Osteoblast (primary cell): ENCODE measurements around the gene TMEM218. TPM values are rescaled to one million over a fixed set of nuclear protein-coding genes. Genes with fewer than 3 reads are reported as not detected.

Source experiments
- DNase-seq: peaks from one replicate; pipeline ENCODE4 v3.0.0; 2011; ENCODE audit warnings: low spot score, mixed read lengths; ENCODE audit not compliant: insufficient read length; ENCODE audit errors: missing footprints
- H2AFZ ChIP-seq: 2 replicates; pipeline ENCODE4 v1.6.0; 2011; ENCODE audit warnings: mild to moderate bottlenecking, low read length
- H3K27ac ChIP-seq: 2 replicates; pipeline ENCODE4 v1.5.1; 2011; ENCODE audit warnings: mild to moderate bottlenecking, low read depth, low read length, moderate library complexity
- H3K27me3 ChIP-seq: 2 replicates; pipeline ENCODE4 v1.6.0; 2012; ENCODE audit warnings: mild to moderate bottlenecking, control low read depth, inconsistent platforms, low read length, moderate library complexity; ENCODE audit not compliant: insufficient read depth
- H3K36me3 ChIP-seq: 2 replicates; pipeline ENCODE4 v1.5.1; 2011; ENCODE audit warnings: mild to moderate bottlenecking, low read length, control low read depth, moderate library complexity; ENCODE audit not compliant: insufficient read depth
- H3K4me1 ChIP-seq: 2 replicates; pipeline ENCODE4 v1.5.1; 2011; ENCODE audit warnings: mild to moderate bottlenecking, low read length, control low read depth, moderate library complexity; ENCODE audit not compliant: insufficient read depth
- H3K4me2 ChIP-seq: 2 replicates; pipeline ENCODE4 v1.6.0; 2011; ENCODE audit warnings: mild to moderate bottlenecking, low read length; ENCODE audit not compliant: insufficient read depth
- H3K4me3 ChIP-seq: fragments of 200-600 bp; sonication (generic); 3 replicates; pipeline ENCODE4 v1.5.1; 2012; ENCODE audit warnings: mild to moderate bottlenecking, low read length, inconsistent platforms; ENCODE audit not compliant: insufficient read depth
- H3K79me2 ChIP-seq: 2 replicates; pipeline ENCODE4 v1.6.0; 2012; ENCODE audit warnings: mild to moderate bottlenecking, low read length, control low read depth, inconsistent platforms; ENCODE audit not compliant: insufficient read depth
- H3K9me3 ChIP-seq: 2 replicates; pipeline ENCODE4 v1.5.1; 2011; ENCODE audit warnings: low read depth, low read length, control low read depth
- H4K20me1 ChIP-seq: 2 replicates; pipeline ENCODE4 v1.6.0; 2012; ENCODE audit warnings: mild to moderate bottlenecking, low read length, control low read depth; ENCODE audit not compliant: insufficient read depth
- CTCF ChIP-seq: IDR thresholded peaks from 2 replicates; pipeline ENCODE4 v1.5.1; 2011; ENCODE audit warnings: mild to moderate bottlenecking, low read depth, low read length, moderate library complexity; ENCODE audit errors: extremely low read depth
- total RNA-seq: library from RNA; depleted of rRNA; stranded (reverse); fragments of >200 nt; gene quantifications from 2 replicates; pipeline ENCODE4 v1.2.3, GENCODE V29; 2012

The TMEM218 gene
- total RNA-seq, 1 donor, result 30.0 TPM

GRCh38 chr11:125156346-125157117, 45.1 kb upstream of the TMEM218 start:
- Histone ChIP-seq H2AFZ (no peak overlapping the region), H3K79me2 (no peaks in the 10 kb centered on the region), H3K4me2 (no peak overlapping the region), H3K27ac (no peak overlapping the region), H4K20me1 (no peaks in the 10 kb centered on the region), H3K27me3 (no peaks in the 10 kb centered on the region), H3K4me1 (no peaks in the 10 kb centered on the region), H3K4me3 (no peak overlapping the region), H3K9me3 (no peaks in the 10 kb centered on the region), H3K36me3 (no peaks in the 10 kb centered on the region)
- no peak for DNase-seq
- TF ChIP-seq CTCF, result no peak

- no peak for DNase-seq
- H3K27me3 ChIP-seq, result no peaks in the 10 kb centered on the region
- H4K20me1 ChIP-seq, result no peaks in the 10 kb centered on the region
- TF ChIP-seq CTCF, result no peak
- H3K4me1 ChIP-seq, result no peaks in the 10 kb centered on the region
- no peak overlapping the region for H3K27ac ChIP-seq
- H3K9me3 ChIP-seq, result no peaks in the 10 kb centered on the region
- no peak overlapping the region for H3K4me2 ChIP-seq
- H3K4me3 ChIP-seq, result no peak overlapping the region
- H2AFZ ChIP-seq, result no peak overlapping the region
- H3K36me3 ChIP-seq, result no peaks in the 10 kb centered on the region
- no peaks in the 10 kb centered on the region for H3K79me2 ChIP-seq
Observed at GRCh38 chr11:125155767-125156166, 44.3 kb upstream of the TMEM218 start.

GRCh38 chr11:125155100-125155444, 43.6 kb upstream of the TMEM218 start:
- H2AFZ ChIP-seq, result no peak overlapping the region
- no peaks in the 10 kb centered on the region for H3K36me3 ChIP-seq
- H3K4me3 ChIP-seq, result no peak overlapping the region
- no peaks in the 10 kb centered on the region for H4K20me1 ChIP-seq
- no peak for TF ChIP-seq CTCF
- H3K4me1 ChIP-seq, result no peaks in the 10 kb centered on the region
- no peaks in the 10 kb centered on the region for H3K27me3 ChIP-seq
- no peak for DNase-seq
- no peaks in the 10 kb centered on the region for H3K79me2 ChIP-seq
- H3K9me3 ChIP-seq, result no peaks in the 10 kb centered on the region
- no peak overlapping the region for H3K4me2 ChIP-seq
- H3K27ac ChIP-seq, result no peak overlapping the region

- no peak for TF ChIP-seq CTCF
- no peak for DNase-seq
- no peak overlapping the region for H3K4me2 ChIP-seq
Observed at GRCh38 chr11:125154378-125155099, 43.1 kb upstream of the TMEM218 start.

More at GRCh38 chr11:125154378-125155099, 43.1 kb upstream of the TMEM218 start:
- no peaks in the 10 kb centered on the region for H3K4me1 ChIP-seq
- H3K79me2 ChIP-seq, result no peaks in the 10 kb centered on the region
- no peaks in the 10 kb centered on the region for H3K27me3 ChIP-seq
- H3K27ac ChIP-seq, result no peak overlapping the region
- no peaks in the 10 kb centered on the region for H3K9me3 ChIP-seq
- no peaks in the 10 kb centered on the region for H4K20me1 ChIP-seq
- no peak overlapping the region for H3K4me3 ChIP-seq
- H3K36me3 ChIP-seq, result no peaks in the 10 kb centered on the region
- no peak overlapping the region for H2AFZ ChIP-seq
